ENCODE measurements around the gene PLB1.

DNA sequence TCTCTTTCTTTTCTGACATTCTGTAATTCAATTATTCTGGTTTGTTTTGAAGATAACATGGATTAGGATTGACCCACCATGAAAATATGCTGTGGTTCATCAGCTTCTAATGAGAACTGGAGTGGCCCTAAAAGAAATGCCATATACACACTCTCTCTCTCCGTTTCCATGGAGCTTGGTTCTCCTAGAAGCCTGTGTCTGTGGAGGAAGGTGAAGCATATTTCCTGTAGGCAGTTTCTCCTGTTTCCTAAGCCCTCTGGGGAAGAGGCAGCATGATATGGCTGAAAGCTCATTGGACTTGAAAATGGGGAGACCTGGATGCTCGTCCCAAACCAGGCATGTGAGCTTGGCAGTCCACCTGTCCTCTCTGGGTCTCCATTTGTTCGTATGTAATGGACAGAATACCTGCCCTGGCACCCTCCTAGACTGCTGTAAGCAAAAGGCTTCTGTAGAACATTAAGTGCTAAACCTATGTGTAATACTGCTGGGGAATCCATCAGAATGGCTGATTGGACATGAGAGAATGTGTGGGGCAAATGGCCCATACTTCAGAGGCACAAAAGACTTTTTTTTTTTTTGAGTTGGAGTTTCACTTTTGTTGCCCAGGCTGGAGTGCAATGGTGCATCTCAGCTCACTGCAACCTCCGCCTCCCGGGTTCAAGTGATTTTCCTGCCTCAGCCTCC is 180.4 kb downstream of the PLB1 start:
- TF ChIP-seq CTCF (IDR thresholded peaks at IDR 0.05; ENCODE audit: borderline replicate concordance, extremely low read depth, low read length, poor library complexity, severe bottlenecking): no peak
- no peak for TF ChIP-seq EZH2 (IDR thresholded peaks at IDR 0.05; ENCODE audit: borderline replicate concordance, low read depth, low read length, severe bottlenecking)

Data from DND-41 (cell line).